ENCODE data around the gene ROR1.

ROR1 gene

DNA sequence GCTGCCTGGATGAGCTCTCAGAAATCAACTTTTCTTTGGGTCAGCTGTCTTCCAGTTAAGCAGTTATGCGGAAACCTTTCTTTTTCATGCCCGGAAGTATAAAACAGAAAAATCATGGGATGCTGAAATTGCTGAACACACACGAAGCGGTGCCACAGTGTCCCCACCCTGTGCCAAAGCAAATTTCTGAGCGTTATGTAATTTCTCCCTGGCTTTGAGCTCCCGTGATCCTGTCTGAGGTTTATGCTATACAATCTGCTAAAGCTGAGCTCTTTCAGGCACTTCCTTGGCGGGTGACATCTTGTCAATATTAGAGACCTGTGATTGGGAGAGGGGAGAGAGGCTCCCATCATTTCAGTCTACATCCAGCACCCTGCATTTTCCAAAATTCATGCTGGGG lies 201.7 kb downstream of the ROR1 start:
- DNase-seq (ENCODE audit: low spot score) = no peak

GRCh38 chr1:63976006-63976405 lies 202.2 kb downstream of the ROR1 start:
- no peak for DNase-seq (ENCODE audit: low spot score)

DNA sequence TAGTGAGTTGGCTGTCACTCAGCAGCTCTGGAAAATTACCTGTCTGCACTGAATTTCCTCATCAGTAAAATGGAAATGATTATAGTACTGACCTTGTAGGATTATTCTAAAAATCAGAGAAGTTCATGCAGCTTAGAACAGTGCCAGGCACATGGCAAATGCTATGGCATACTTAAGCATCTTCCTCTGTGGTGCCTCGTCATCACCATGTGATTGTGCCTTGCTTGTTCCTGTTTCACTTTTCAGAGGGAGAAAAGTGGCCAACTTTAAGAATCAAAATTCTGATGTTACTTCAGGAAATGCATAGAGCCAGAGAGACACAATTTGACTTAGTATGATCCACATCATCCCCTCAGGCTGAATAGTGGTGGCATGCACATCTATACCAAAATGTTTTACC lies 203.6 kb downstream of the ROR1 start:
- DNase-seq (ENCODE audit: low spot score) = no peak

GRCh38 chr1:63980740-63981407 lies 207.1 kb downstream of the ROR1 start:
- DNase-seq (ENCODE audit: low spot score) = no peak

- no peak for DNase-seq (ENCODE audit: low spot score)
Measured at GRCh38 chr1:63981408-63981773, 207.6 kb downstream of the ROR1 start.

DNA sequence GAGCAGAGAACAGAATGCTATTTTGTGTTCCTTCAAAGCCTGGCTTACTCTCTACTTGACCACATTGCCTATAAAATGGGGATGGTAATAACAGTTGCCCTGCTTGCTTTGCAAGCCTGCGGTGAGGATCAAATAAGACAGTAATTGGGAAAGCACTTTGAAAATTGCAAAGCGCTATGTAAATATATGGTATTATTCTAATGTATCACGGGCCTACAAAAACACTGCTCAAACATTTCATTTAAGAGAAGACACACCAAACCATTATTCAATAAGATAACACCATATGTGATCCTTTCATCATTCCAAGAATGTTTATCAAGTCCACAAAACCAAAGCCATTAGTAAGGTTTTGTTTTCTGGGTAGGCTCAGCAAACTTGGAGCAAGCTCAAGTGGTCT lies 208.4 kb downstream of the ROR1 start:
- DNase-seq (ENCODE audit: low spot score) = no peak

- no peak for DNase-seq (ENCODE audit: low spot score)
Measured at GRCh38 chr1:63983391-63984256, 209.8 kb downstream of the ROR1 start.

- DNase-seq (ENCODE audit: low spot score) = no peak
Measured at GRCh38 chr1:63984257-63984929, 210.6 kb downstream of the ROR1 start.

DNA sequence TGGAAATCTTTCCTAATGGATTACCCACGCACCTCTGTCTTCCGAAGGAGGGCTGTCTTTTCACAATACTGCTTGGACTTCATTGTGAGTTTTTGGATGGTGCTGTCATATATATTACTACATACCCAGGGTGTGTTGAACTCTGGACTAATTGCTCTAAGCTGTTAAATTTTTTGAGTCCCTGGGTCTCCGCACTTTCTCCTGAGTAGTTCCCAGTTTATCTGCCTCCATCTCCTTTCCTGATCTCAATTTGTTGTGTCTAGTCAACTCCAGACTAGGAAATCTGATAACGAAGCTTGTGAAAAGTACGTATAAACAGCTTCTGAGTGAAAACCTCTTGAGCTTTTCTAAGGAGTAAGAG lies 211.1 kb downstream of the ROR1 start:
- no peak for DNase-seq (ENCODE audit: low spot score)

DNA sequence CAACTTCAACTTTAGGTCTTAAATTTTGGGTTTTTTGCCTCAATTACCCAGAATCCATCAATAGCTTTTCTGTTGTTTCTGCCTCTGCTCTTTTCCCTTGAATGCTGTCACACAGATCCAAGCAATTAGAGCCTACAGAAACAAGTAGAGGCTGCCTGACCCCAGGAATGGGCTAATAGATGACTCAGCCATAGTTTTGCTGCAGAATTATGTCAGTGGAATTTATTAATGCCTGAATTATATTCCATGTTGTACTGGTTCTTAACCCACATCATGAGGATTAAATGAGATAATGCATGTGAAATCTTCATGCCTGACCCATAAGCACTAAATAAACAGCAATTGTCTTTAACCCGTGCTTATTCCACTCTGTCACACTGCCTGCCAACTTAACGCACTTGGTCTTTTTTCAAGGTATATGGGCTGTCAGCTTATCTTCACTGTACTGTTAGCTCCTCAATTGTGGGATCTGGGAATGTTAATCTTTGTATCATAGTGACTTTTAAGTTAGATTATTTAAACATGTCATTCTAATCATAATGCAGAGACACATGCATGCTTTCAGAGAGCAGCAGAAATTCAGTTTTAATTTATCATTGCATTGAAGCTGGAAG lies 213.3 kb downstream of the ROR1 start:
- DNase-seq (ENCODE audit: low spot score) = no peak

GRCh38 chr1:63987628-63988024 lies 213.8 kb downstream of the ROR1 start:
- DNase-seq (ENCODE audit: low spot score) = no peak

GRCh38 chr1:63988941-63989340 lies 215.1 kb downstream of the ROR1 start:
- no peak for DNase-seq (ENCODE audit: low spot score)

DNA sequence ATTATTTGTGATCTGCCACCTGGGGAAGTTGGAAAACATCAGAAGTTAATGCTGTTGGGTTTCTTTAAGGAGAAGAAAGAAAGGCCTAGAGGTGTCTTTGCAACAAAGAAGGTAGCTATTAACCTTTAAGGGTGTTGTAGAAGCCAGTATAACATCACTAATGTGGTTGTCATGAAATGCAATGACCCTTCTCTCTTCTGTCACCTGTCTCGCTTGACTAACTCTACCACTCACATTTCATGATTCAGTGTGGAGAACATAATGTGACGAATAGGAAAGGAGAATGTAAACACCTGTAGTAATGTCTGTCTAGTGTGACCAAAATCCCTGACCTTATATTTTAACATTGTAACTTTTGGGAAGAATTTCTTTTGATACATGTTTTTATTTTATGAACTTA lies 217.9 kb downstream of the ROR1 start:
- no peak for DNase-seq (ENCODE audit: low spot score)

DNA sequence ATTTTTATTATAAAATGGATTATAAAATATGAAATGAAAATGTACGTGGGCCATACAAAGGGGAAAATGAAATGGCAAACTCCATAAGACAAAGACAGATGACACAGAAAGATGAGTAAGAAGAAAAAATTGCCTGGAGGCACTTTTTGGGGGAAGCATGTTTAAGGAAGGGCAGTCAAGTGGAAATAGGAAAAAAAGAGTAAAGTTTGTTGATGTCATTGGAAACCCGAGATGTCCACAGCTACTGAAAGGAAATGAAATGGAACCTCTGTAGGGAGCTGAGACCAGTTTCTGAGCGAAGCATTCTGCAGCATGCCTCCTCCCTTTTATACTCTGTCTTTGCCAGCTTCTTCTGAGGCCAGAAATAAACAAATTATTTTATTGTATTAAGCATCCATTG lies 226.2 kb downstream of the ROR1 start:
- no peak for DNase-seq (ENCODE audit: low spot score)

GRCh38 chr1:64001038-64001437 lies 227.2 kb downstream of the ROR1 start:
- DNase-seq (ENCODE audit: low spot score) = no peak

DNA sequence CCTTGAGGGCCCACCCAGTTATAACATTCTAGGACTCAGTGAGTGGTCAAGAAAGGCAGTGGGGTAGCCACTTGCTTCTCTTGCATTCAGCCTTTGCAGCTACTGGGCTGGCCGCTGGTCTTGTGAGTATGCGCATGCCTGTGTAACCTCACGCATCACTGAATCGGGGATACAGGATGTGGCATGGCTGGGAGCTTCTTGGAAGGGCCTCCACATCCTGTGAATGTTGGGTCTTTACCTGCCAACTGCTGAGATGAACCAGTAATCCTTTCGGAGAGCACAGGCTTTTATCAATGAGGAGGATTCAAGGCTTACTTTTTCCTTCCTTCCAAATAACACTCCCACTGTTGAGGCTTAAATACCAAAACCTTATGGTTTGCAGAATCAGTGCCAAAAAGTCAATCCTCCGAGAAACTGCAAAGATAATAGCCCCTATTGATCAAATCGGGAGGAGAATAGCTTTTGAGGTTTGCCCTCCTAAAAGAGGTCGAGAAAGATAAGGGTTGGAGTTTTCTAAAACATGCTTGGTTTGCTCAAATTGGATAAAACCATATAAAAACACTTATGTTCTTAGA lies 230.7 kb downstream of the ROR1 start:
- DNase-seq (ENCODE audit: low spot score) = no peak

DNA sequence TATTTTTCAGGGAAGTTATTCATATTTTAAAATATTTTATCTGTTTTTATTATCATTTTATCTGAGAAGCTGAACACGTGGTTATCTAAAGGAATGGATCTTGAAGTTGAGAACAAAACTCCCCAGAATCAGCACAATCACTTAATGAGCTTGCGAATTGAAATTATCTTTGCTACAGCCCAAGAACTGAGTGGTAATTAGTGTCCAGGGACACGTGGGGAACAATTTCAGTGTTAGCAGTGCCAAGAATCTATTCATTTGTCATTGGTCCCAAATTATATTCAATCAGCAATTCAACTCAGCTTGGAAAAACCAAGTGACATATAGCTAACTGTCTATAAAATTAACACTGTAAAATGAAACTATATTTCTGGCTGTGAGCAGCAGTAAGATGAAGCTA lies 232.0 kb downstream of the ROR1 start:
- no peak for DNase-seq (ENCODE audit: low spot score)

GRCh38 chr1:64006276-64007051 lies 232.6 kb downstream of the ROR1 start:
- DNase-seq (ENCODE audit: low spot score) = peak; percentile 6

- DNase-seq (ENCODE audit: low spot score) = no peak
Measured at GRCh38 chr1:64010316-64010715, 236.5 kb downstream of the ROR1 start.

DNA sequence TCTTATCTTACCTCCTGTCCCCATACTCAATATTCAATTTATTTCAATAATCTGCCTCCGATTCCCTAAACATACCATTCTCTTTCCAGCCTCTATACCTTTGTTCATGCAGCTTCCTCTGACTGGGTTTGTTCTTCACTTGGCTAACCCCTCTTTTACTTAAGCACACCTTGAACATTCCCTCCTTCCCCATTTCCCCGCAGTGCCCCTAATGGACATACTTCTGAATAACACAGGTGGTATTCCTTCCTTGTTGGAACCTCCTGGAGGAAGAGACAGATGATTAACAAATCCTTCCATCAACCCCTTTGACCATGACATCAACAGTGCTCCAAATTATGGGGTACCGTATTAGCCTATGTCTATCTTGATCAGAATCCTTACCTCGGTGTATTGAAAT lies 239.6 kb downstream of the ROR1 start:
- no peak for DNase-seq (ENCODE audit: low spot score)

DNA sequence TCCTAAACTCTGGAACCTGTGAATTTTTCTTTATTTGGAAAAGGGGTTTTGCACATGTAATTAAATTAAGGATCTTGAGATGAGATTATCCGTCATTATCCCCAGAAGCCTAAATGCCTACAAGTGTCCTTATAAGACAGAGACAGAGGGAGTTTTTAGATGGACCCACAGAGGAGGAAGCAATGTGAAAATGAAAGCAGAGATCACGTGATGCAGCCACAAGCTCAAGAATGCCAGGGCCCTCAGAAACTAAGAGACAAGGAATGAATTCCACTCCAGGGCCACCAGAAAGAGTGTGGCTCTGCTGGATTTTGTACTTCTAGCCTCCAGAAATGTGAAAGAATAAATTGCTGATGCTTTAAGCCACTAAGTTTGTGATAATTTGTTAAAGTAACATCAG lies 246.0 kb downstream of the ROR1 start:
- no peak for DNase-seq (ENCODE audit: low spot score)

GRCh38 chr1:64021066-64021465 lies 247.2 kb downstream of the ROR1 start:
- no peak for DNase-seq (ENCODE audit: low spot score)
